Keratinocyte (primary cell): Measurements from ENCODE around the gene TENT4A. TPM values are rescaled to one million over a fixed set of nuclear protein-coding genes. Genes with fewer than 3 reads are reported as not detected.

ENCODE experiments used
- DNase-seq: peaks from one replicate; pipeline ENCODE4 v3.0.0-alpha.2; 2011; ENCODE audit warnings: low read depth, missing footprints, low spot score
- FAIRE-seq: peaks from 2 replicates; lab custom pipeline; 2011; peaks lifted over from hg19 to GRCh38; lab: Jason Lieb, UNC
- H2AFZ ChIP-seq: 2 replicates; pipeline ENCODE4 v1.6.0; 2012; ENCODE audit warnings: low read length, control low read depth, inconsistent platforms; ENCODE audit not compliant: control insufficient read depth
- H3K27ac ChIP-seq: 2 replicates; pipeline ENCODE4 v1.5.1; 2011; ENCODE audit warnings: low read length; ENCODE audit not compliant: control insufficient read depth, insufficient read depth
- H3K27me3 ChIP-seq: 3 replicates; pipeline ENCODE4 v1.6.0; 2011; ENCODE audit warnings: low read length; ENCODE audit not compliant: control insufficient read depth, insufficient read depth; ENCODE audit errors: extremely low read depth
- H3K36me3 ChIP-seq, 2 experiments: 2 replicates in 1 of 2; 3 replicates in 1 of 2; pipeline ENCODE4 v1.5.1; 2011; ENCODE audit warnings: low read length in 2 of 2, mild to moderate bottlenecking in 1 of 2; ENCODE audit not compliant: control insufficient read depth in 2 of 2, insufficient read depth in 2 of 2; ENCODE audit errors: extremely low read depth in 1 of 2
- H3K4me1 ChIP-seq: 3 replicates; pipeline ENCODE4 v1.5.1; 2011; ENCODE audit warnings: low read length; ENCODE audit not compliant: control insufficient read depth, insufficient read depth; ENCODE audit errors: extremely low read depth
- H3K4me2 ChIP-seq: 3 replicates; pipeline ENCODE4 v1.6.0; 2011; ENCODE audit warnings: low read depth, low read length; ENCODE audit not compliant: control insufficient read depth, insufficient read depth; ENCODE audit errors: extremely low read depth
- H3K4me3 ChIP-seq, 3 experiments: fragments of 200-600 bp in 1 of 3; sonication (generic) in 1 of 3; 2 replicates in 2 of 3; 3 replicates in 1 of 3; pipeline ENCODE4 v1.5.1; 2011 to 2016; ENCODE audit warnings: low read length in 3 of 3, mild to moderate bottlenecking in 3 of 3, control low read depth in 2 of 3, inconsistent platforms in 1 of 3, low read depth in 1 of 3, mixed read lengths in 1 of 3, mixed run types in 1 of 3, moderate library complexity in 1 of 3; ENCODE audit not compliant: control insufficient read depth in 2 of 3, insufficient read depth in 2 of 3; ENCODE audit errors: extremely low read depth in 1 of 3
- H3K79me2 ChIP-seq: 2 replicates; pipeline ENCODE4 v1.6.0; 2012; ENCODE audit warnings: low read length; ENCODE audit not compliant: control insufficient read depth, insufficient read depth
- H3K9ac ChIP-seq: 3 replicates; pipeline ENCODE4 v1.6.0; 2011; ENCODE audit warnings: low read length; ENCODE audit not compliant: control insufficient read depth, insufficient read depth; ENCODE audit errors: extremely low read depth
- H3K9me1 ChIP-seq: 3 replicates; pipeline ENCODE4 v1.6.0; 2011; ENCODE audit warnings: low read length; ENCODE audit not compliant: control insufficient read depth, insufficient read depth; ENCODE audit errors: extremely low read depth
- H3K9me3 ChIP-seq: 2 replicates; pipeline ENCODE4 v1.5.1; 2012; ENCODE audit warnings: low read depth, low read length; ENCODE audit not compliant: control insufficient read depth
- H4K20me1 ChIP-seq: 3 replicates; pipeline ENCODE4 v1.6.0; 2011; ENCODE audit warnings: low read length; ENCODE audit not compliant: control insufficient read depth, insufficient read depth; ENCODE audit errors: extremely low read depth
- CTCF ChIP-seq, 3 experiments: IDR thresholded peaks in 1 of 3; conservative IDR thresholded peaks in 1 of 3; optimal IDR thresholded peaks in 1 of 3; 2 replicates in 2 of 3; 3 replicates in 1 of 3; pipeline versions ENCODE3 to v1.5.1; 2011; ENCODE audit warnings: low read length in 3 of 3, mild to moderate bottlenecking in 3 of 3, moderate library complexity in 2 of 3, control low read depth in 1 of 3, inconsistent platforms in 1 of 3; ENCODE audit not compliant: insufficient read depth in 2 of 3; ENCODE audit errors: extremely low read depth in 1 of 3
- EZH2 ChIP-seq: IDR thresholded peaks from one replicate; pipeline ENCODE4 v1.6.1; 2012; ENCODE audit warnings: inconsistent platforms, mild to moderate bottlenecking, low read length, moderate library complexity
- dilution Hi-C: fragments of 300-500 bp; cut with MboI; formaldehyde crosslinking; loops from one replicate; pipeline ENCODE4 v1.7.0; 2020; ENCODE audit warnings: low sequenced_read_pairs; ENCODE audit not compliant: extremely low pct_ligation_motif_present
- polyA plus RNA-seq, 5 experiments: library from polyadenylated mRNA; depleted of rRNA in 3 of 5; stranded (reverse) in 3 of 5; stranded (forward) in 1 of 5; unstranded in 1 of 5; fragments of >200 nt; gene quantifications; 1 replicate in 1 of 5; 2 replicates in 3 of 5; 3 replicates in 1 of 5; pipeline versions ENCODE4 v1.2.1 to v1.2.3, GENCODE V29; 2011 to 2012; ENCODE audit warnings: missing spikeins in 2 of 5, low read depth in 1 of 5, low replicate concordance in 1 of 5

TENT4A gene
- polyA plus RNA-seq, 1 donor (not counting 4 experiments of a cell fraction or from before 2014, with no cell fraction given) = 5.9 TPM

- H3K9ac ChIP-seq = no peak overlapping the region
- H3K4me3 ChIP-seq = no peak overlapping the region
- H3K36me3 ChIP-seq = peaks cover 3 to 17% of the 10 kb centered on the region in 2 experiments
- DNase-seq (no peak), FAIRE-seq (no peak)
- H3K4me1 ChIP-seq = no peaks in the 10 kb centered on the region
- no peak overlapping the region for H3K4me2 ChIP-seq
- H4K20me1 ChIP-seq = peaks cover 16% of the 10 kb centered on the region
- H3K27me3 ChIP-seq = no peaks in the 10 kb centered on the region
- dilution Hi-C loops = no loop called here
- TF ChIP-seq EZH2 (no peak), CTCF (optimal IDR thresholded peaks at IDR 0.05 in 1 of 3, IDR thresholded peaks at IDR 0.05 in 1 of 3, conservative IDR thresholded peaks at IDR 0.05 in 1 of 3; ENCODE audit: extremely low read depth in 1 of 3, insufficient read depth in 2 of 3, low read length in 3 of 3) (no peak)
- H3K9me1 ChIP-seq = peaks cover 4% of the 10 kb centered on the region
- no peaks in the 10 kb centered on the region for H3K9me3 ChIP-seq
- no peak overlapping the region for H3K27ac ChIP-seq
- H2AFZ ChIP-seq = no peak overlapping the region
- H3K79me2 ChIP-seq = peaks cover 98% of the 10 kb centered on the region
These were observed 12.2 kb downstream of the TENT4A start for GRCh38 chr5:6725421-6725820.

- Histone ChIP-seq H3K79me2 (peaks cover 97% of the 10 kb centered on the region), H3K4me2 (no peak overlapping the region), H3K9me1 (peaks cover 4% of the 10 kb centered on the region), H4K20me1 (peaks cover 12% of the 10 kb centered on the region), H3K4me1 (no peaks in the 10 kb centered on the region), H3K27me3 (no peaks in the 10 kb centered on the region), H3K9ac (no peak overlapping the region), H3K9me3 (no peaks in the 10 kb centered on the region), H3K36me3 (peaks cover 3 to 17% of the 10 kb centered on the region in 2 experiments), H3K27ac (no peak overlapping the region), H3K4me3 (no peak overlapping the region), H2AFZ (no peak overlapping the region)
- TF ChIP-seq CTCF (optimal IDR thresholded peaks at IDR 0.05 in 1 of 3, IDR thresholded peaks at IDR 0.05 in 1 of 3, conservative IDR thresholded peaks at IDR 0.05 in 1 of 3; ENCODE audit: extremely low read depth in 1 of 3, insufficient read depth in 2 of 3, low read length in 3 of 3) = no peak
- no peak for TF ChIP-seq EZH2
- DNase-seq (no peak), FAIRE-seq (no peak)
- dilution Hi-C loops = no loop called here
These were observed 12.8 kb downstream of the TENT4A start for GRCh38 chr5:6726006-6726405.
